GM19025 (cell line): Measurements from ENCODE around the gene IL9R.
"Not testable (repeated sequence)": the region's sequence is repeated elsewhere in the genome, so short reads cannot be mapped to it uniquely, and the experiment has no call there.

Experiments
- ATAC-seq: cut with Tn5 transposase; IDR thresholded peaks from one replicate; pipeline ENCODE4 v1.9.1; 2021; ENCODE audit warnings: mild to moderate bottlenecking, low read depth, moderate library complexity; ENCODE audit not compliant: unreplicated experiment

IL9R gene

DNA sequence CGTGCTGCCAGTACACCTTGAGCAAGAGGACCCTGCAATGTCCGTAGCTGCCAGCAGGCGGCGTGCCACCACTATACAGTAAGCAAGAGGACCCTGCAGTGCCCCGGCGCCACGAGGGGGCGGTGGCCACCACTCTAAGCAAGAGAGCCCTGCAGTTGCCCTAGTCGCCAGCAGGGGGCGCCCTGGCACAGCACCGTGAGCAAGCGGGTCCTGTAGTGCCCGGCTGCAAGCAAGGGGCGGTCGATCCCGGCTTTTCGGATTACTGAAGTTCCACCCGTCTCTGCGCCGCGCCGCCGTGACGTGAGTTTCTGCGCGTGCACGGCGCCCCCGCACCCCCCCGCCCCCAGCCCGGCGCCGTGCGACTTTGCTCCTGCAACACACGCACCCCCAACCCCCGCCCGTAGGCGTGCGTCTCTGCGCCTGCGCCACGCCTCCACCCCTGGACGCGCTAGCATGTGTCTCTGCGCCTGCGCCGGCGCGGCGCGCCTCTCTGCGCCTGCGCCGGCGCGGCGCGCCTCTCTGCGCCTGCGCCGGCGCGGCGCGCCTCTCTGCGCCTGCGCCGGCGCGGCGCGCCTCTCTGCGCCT is 31.2 kb downstream of the IL9R start:
- not testable (repeated sequence) for ATAC-seq

DNA sequence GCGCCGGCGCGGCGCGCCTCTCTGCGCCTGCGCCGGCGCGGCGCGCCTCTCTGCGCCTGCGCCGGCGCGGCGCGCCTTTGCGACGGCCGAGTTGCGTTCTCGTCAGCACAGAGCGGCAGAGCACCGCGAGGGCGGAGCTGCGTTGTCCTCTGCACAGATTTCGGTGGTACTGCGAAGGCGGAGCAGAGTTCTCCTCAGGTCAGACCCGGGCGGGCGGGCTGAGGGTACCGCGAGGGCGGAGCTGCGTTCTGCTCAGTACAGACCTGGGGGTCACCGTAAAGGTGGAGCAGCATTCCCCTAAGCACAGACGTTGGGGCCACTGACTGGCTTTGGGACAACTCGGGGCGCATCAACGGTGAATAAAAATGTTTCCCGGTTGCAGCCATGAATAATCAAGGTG is 31.8 kb downstream of the IL9R start:
- ATAC-seq: not testable (repeated sequence)

DNA sequence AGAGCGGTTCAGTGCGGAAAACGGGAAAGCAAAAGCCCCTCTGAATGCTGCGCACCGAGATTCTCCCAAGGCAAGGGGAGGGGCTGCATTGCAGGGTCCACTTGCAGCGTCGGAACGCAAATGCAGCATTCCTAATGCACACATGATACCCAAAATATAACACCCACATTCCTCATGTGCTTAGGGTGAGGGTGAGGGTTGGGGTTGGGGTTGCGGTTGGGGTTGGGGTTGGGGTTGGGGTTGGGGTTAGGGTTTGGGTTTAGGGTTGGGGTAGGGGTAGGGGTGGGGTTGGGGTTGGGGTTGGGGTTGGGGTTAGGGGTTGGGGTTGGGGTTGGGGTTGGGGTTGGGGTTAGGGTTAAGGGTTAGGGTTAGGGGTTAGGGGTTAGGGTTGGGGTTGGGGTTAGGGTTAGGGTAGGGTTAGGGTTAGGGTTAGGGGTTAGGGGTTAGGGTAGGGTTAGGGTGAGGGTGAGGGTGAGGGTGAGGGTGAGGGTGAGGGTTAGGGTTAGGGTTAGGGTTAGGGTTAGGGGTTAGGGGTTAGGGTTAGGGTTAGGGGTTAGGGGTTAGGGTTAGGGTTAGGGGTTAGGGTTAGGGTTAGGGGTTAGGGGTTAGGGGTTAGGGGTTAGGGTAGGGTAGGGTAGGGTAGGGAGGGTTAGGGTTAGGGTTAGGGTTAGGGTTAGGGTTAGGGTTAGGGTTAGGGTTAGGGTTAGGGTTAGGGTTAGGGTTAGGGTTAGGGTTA is 32.4 kb downstream of the IL9R start:
- ATAC-seq: not testable (repeated sequence)

GRCh38 chrX:156030474-156030873 is 33.0 kb downstream of the IL9R start:
- ATAC-seq: not testable (repeated sequence)
